ENCODE measurements around the gene FFAR3.
"Not testable (repeated sequence)": the region's sequence is repeated elsewhere in the genome, so short reads cannot be mapped to it uniquely, and the experiment has no call there.

The FFAR3 gene

DNA sequence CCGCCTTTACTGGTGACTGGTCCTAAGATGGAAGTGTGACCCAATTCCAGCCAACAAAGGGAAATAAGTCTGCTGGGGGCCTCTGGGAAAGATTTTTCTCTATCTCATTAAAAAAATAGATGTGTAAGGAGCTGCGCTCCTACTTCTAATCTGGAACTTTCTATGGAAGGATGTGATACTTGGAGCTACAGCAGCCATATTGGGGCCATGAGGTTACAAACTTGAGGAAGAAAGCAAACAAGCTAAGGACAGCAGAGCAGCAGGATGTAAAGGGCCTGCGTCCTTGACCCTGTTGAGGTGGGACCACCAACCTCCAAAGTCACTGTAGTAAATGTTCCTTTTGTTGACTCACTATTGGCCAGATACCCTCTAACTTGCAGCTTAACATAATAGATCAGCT, 20.1 kb downstream of the FFAR3 start:
- DNase-seq: no peak

DNA sequence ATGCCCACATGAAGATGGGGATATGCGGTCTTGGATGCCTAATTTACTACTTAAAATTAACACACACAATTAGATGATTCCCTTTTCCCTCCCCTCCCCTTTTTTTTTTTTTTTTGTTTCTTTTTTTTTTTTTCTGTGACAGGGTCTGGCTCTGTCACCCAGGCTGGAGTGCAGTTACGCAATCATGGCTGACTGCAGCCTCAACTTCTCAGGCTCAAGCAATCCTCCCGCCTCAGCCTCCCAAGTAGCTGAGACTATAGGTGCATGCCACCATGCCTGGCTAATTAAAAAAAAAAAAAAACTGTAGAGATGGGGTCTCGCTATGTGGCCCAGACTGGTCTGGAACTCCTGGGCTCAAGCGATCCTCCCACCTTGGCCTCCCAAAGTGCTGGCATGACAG, 21.3 kb downstream of the FFAR3 start:
- DNase-seq: not testable (repeated sequence)

DNA sequence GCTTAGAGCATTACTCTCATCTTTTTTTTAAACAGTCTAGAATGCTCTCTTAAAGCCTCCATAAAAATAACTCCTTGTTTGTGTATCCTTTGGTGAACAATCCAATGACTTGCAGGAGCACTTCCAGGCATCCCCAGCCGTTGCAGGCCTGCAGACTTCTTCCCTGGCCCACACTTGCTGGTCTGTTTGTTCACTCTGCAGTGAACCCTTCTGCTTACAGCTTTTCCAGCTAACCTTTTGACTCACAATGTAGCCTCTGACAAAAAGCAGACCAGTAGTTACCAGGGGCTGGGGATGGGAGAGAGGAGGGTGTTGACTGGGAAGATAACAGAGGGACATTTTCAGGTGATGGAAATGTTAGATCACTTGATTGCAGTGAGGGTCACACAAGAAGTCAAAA, 21.7 kb downstream of the FFAR3 start:
- DNase-seq: no peak

DNA sequence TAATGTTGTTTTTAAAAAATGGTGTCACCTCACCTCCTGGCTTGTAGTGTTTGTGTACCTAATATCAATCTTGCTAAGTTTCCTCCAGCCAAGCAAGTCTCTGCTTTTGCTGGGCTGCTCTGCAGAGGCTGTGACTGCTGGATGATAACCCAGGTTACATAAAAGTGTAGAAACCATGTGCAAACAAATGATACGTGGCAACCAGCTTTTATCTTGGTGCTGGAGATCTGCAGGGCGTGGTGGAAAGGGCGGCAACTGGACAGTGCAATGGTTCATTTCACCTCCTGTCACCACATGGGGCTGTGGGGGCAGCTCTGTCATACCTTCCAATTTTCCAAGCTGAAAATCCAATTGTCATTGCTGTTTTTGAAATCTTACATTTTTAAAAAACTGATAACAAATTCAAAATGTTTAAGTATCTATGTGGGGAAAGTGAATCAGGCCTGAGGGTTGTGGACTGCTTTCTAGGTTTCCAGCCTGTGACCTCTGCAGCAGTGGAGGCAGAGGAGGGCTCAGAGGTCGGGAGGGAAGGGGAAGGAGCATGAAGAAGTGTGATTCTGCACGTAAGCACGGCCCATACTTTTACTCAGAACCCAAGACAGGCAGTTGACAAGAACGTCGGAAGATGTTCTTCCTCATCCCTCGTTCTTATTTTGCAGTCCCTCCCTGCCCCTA, 22.3 kb downstream of the FFAR3 start:
- no peak for DNase-seq

DNA sequence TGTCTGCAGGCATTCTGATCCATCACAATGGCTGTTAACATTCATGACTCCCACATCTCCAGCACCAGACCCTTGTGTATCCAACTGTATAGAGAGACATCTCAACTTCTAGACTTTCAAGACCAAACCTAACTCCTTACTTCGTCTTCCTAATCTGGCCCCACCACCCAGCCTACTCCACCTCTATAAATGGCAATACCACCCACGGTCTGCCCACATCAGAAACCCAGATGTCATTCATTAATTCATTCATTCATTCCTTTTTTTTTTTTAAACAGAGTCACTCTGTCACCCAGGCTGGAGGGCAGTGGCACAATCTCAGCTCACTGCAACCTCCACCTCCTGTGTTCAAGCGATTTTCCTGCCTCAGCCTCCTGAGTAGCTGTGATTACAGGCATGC, 23.1 kb downstream of the FFAR3 start:
- DNase-seq: no peak

DNA sequence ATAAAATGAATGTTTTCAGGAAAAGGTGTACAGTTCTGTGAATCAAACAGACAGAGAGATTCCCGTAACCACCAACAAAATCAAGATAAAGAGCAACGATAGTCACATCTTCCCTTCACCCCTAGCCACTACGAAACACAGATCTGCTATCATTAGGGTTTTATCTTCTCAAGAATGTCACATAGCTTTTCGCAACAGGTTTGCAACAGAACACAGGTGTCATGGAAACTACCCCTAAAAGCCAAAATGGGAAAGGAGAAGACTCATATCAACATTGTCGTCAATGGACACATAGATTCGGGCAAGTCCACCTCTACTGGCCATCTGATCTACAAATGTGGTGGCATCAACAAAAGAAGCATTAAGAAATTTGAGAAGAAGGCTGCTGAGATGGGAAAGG, 23.7 kb downstream of the FFAR3 start:
- DNase-seq: no peak

DNA sequence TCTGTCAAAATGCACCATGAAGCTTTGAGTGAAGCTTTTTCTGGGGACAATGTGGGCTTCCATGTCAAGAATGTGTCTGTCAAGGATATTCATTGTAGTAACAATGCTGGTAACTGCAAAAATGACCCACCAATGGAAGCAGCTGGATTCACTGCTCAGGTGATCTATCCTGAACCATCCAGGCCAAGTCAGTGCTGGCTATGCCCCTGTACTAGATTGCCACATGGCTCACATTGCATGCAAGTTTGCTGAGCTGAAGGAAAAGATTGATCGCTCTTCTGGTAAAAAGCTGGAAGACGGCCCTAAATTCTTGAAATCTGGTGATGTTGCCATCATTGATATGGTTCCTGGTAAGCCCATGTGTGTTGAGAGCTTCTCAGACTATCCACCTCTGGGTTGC, 25.3 kb downstream of the FFAR3 start:
- no peak for DNase-seq

DNA sequence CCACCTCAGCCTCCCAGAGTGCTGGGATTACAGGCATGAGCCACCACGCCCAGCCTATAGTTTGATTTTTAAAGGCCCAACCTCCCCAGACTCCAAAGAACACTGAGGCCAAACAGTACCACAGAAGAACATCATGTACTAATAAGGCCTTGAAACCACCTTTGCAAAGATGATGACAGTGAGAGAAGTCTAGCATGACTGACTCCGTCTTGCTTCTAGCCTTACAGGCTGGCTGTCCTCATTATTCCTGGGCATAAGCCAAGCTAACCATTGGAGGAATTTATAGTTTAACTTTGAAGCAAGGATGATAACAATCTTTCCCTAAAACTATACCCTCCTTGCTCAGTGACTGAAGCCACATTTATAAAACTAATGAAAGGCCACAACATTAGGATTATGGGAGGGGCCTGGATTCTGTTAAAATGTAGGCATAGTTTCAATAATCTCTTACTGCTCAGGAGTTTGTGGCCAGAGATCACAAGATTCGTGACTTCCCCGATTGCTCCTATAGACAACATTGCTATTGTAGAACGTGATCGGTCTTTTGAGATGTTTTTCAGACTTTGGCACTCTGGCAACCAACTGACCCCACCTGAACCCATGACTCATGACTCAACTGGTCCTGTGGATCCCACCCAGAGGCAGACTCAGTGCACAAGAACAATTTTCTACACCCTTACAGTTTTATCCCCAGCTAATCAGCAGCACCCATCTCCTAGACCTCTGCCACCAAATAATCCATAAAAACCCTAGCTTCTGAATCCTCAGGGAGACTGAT, 30.2 kb downstream of the FFAR3 start:
- DNase-seq: no peak

DNA sequence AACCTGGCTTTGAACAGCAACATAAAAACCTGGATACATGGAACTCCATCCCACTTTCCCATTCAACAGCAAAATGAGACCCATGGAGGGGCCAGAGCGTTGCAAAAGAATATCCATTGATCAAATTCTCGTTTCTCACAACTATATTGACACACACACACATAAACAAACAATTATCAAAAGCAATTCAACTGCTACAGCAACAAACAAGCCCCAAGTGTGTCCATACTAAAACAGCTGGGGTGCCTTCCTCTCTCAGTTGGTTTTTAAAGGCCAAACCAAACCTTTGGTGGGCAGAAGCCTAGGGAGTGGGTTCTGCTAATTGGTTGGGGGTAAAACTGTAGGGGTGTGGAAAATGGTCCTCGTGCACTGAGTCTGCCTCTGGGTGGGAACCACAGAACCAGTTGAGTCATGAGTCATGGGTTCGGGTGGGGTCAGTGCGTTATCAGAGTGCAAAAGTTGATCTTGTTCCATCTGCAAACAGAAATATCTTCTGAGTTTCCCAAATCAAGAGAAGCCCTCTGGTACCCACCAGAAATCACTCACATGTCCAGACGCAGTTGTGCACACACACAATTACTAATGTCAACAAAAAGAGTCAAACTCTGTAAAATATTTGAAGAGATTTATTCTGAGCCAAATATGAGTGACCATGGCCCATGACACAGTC, 31.1 kb downstream of the FFAR3 start:
- DNase-seq: no peak

DNA sequence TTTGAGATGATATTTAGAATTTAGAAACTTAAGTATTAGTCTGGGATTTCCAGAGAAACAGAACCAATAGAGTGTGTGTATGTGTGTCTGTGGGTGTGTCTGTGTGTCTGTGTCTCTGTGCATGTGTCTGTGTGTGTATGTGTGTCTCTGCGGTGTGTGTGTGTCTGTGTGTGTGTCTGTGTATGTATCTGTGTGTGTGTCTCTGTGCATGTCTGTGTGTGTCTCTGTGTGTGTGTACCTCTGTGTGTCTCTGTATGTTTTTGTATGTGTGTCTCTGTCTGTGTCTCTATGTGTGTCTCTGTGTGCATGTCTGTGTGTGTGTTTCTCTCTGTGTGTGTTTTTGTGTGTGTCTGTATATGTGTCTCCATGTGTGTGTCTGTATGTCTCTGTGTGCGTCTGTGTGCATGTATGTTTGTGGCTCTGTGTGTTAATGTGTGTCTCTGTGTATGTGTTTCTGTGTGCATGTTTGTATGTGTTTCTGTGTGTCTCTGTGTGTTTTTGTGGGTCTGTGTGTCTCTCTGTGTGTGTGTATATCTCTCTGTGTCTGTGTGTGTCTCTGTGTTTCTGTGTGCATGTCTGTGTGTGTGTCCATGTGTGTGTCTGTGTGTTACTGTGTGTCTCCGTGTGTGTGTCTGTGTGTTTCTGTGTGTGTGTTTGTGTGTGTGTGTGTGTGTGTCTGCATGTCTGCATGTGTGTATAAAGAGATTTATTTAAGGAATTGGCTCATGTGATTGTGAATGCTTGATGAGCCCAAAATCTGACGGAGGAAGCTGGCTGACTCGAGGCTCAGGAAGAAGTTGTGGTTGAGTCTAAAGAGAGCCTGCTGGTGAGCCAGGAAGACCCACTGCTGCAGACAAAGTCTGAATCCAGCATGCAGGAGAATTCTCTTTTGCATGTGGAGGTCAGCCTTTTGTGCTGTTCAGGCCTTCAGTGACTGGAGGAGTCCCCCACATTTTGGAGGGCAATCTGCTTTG, 34.8 kb downstream of the FFAR3 start:
- no peak for DNase-seq

DNA sequence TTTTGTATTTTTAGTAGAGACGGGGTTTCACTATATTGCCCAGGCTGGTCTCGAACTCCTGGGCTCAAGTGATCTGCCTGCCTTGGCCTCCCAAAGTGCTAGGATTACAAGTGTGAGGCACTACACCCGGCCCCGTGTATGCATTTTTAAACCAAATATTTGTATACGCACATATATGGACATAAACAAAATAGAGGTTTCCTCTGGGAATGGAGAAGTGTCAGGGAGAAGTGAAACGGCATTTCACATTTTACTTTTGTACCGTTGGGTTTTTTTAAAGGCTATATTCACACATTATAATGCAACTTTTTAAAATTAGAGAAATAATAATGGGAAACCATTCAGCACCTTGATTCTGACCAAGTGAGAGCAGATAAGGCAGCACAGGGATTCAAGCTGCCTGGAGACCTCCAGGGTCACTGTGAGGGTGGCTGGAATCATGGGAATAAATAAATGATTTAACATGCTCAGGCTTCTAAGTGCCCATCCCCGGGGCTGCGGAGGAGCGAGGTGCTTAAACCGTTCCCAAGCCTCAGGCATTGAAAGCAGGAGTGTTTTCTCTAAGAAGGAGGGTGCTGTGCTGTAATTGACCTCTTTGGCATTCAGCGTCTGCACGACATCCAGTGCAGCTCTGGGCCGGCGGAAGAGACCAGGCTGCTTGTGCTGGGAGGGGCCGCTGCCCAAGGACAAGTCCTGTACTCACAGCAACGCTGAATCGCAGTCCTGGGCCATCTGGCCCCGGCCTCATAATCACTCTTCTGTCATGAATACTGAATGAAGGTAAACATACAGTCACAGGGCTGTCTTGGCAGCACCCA, 37.3 kb downstream of the FFAR3 start:
- DNase-seq: no peak

DNA sequence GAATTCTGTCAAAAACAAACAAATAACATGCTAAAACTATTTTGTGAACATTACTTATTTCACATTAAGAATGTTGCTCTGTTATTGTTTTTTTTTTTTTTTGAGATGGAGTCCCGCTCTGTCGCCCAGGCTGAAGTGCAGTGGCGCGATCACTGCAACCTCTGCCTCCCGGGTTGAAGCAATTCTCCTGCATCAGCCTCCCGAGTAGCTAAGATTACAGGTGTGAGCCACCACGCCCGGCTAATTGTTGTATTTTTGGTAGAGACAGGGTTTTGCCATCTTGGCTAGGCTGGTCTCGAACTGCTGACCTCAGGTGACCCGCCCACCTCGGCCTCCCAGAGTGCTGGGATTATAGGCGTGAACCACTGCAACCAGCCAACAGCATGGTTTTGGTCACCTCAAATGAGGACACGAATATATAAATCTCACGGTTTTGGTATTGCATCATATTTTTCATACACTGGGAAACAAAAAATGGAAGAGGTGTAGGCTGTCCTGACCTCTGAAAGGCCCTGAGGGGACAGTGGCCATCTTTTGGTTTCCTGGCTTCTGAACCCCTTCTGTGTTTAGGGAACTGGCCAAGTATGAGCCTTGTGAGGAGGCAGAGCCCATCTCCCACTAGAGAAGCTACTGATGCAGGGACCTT, 38.1 kb downstream of the FFAR3 start:
- no peak for DNase-seq

DNA sequence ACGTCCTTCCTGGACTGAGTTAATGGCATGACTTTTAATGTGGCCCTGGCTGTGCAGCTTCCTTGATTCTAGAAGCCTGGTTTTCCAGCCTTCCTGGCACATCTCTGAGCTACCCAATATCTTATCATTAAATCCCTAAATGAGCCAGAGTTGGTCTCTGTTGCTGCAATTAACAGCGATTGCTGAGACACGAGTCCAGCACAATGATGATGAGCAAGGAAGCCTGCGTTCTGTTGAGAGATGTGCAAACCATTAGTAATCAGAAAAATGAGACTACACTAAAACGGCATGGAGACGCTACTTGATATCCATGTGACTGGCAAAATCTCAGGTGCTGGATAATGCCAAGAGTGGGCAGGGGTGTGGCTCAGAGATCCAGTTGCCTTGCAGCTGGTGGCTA, 38.8 kb downstream of the FFAR3 start:
- DNase-seq: no peak

DNA sequence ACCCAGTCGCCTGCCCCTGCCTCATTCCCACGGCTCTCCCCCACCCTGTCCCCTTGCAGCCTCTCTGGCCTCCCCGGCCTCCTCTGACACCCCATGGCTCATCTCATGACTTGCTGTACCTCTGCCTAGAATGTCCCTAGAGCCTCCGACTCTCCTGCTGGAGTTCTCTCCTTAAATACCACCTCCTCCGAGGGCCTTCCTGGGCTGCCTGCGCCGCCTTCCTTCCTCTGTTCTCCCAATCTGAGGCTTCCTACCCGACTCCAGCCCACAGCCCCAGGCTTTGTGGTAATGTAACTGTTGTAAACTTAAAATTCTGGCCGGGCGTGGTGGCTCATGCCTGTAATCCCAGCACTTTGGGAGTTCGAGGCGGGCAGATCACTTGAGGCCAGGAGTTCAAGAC, 40.3 kb downstream of the FFAR3 start:
- no peak for DNase-seq

DNA sequence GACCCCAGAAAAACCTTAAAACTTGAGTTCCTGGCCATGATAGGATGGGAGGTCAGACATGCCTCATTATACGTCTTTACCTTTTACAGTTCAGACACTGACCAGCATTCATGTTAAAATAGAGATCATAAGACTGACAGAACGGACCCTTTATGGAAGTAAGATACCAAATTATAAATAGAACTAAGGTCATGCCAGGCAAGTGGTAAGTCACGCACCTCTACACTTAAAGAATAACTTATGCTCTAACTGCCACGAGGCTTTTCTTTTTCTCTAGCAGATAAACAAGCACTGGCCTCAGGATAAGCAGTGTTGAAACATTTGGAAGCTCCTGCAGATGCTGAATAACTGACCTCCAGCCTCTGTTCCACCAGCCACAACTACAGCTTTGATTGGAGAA, 41.0 kb downstream of the FFAR3 start:
- DNase-seq: no peak

DNA sequence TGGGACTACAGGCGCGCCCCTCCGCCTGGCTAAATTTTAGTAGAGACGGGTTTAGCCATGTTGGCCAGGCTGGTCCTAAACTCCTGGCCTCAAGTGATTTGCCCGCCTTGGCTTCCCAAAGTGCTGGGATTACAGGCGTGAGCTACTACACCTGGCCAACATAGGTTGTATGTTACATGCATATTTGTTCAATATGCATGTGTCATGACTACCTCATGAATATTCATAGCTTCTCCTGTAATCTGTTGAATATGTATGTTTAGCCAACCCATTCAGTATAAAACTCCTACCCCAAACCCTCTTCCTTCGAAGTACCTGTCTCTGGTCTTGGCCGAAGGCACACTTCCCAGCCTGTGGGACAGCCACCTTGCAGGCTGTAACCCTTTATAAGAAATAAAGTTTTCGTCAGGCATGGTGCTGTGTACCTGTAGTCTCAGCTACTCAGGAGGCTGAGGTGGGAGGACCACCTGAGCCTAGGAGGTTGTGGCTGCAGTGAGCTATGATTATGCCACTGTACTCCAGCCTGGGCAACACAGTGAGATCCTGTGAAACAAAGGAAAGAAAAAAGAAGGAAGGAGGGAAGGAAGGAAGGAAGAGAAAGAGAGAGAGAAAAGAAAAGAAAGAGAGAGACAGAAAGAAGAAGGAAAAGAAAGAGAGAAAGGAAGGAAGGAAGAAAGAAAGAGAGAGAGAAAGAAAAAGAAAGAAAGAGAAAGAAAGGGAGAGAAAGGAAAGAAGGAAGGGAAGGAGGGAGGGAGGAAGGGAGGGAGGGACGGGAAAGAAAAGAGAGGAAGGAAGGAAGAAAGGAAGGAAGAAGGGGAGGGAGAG, 41.9 kb downstream of the FFAR3 start:
- no peak for DNase-seq

DNA sequence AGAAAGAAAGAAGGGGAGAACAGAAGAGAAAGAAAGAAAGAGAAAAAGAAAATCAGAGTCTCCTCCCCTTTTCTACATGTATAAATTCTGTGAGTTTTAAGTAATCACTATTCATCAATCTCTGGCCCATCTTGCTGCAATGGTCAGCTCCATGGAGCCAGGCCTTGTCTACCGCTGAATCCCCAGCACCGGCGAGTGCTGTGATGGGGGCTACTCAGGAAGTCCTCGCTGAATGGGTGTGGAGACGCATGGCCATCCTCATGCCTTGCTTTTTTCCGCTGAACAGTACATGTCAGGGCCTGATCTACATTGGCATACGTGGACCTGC, 42.5 kb downstream of the FFAR3 start:
- DNase-seq: no peak

DNA sequence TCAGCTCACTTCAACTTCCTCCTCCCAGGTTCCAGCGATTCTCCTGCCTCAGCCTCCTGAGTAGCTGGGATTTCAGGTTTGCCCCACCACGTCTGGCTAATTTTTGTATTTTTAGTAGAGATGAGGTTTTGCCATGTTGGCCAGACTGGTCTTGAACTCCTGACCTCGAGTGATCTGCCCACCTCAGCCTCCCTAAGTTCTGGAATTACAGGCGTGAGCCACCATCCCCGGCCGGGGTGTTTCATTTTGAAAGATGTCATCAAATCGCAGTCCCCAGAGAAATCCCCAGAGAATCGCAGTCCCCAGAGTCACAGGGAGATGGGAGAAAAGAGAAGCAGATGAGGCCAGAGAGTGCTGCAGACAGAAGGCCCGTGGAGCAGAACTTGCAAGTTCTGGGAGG, 43.2 kb downstream of the FFAR3 start:
- DNase-seq: not testable (repeated sequence)

DNA sequence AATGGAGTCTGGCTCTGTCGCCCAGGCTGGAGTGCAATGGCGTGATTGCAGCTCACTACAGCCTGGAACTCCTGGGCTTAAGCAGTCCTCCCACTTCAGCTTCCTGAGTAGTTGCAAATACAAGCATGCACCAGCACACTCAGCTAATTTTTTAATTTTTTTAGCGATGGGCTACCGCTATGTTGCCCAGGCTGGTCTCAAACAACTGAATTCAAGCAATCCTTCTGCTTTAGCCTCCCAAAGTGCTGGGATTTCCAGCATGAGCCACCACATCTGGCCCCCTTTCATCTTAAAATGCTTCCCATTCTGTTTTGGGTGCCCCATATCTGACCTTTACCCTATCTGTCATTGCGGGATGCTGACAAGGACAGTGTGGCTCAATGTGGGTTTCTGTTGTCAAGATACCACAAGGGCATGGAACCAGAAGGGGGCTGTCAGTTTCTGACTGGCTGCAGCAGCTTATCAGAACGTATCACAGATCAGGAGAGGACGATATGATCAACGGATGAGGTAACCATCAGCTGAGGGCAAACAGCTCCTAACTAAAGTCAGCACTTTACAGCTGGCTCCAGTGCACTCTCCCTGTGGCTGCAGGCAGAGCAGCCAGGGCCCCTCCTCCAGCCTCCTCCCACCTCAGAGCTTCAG, 45.0 kb downstream of the FFAR3 start:
- DNase-seq: no peak
